SJSA1 (cell line): ENCODE data around the gene NPFFR1. TPM values are rescaled to one million over a fixed set of nuclear protein-coding genes. Genes with fewer than 3 reads are reported as not detected.

Source experiments
- total RNA-seq: library from RNA; depleted of rRNA; stranded (reverse); fragments of >200 nt; shearing (Covaris generic); gene quantifications from 2 replicates; pipeline ENCODE4 v1.2.3, GENCODE V29; 2014; rRNA removed

The NPFFR1 gene
- total RNA-seq, 1 experiment from 2014 or later, result not detected

Other genes with a start within 250 kb of the NPFFR1 start
- 42.5 and 45.5 TPM in 2 replicates for gene MACROH2A2, start 231.2 kb downstream of the NPFFR1 start, total RNA-seq
- 11.7 and 12.3 TPM in 2 replicates for gene AIFM2, start 151.2 kb downstream of the NPFFR1 start, total RNA-seq
- 6.7 and 7.7 TPM in 2 replicates for gene TYSND1, start 137.3 kb downstream of the NPFFR1 start, total RNA-seq
- gene SAR1A, start 113.5 kb downstream of the NPFFR1 start, total RNA-seq, result 131 and 171 TPM in 2 replicates
- gene PPA1, start 50.6 kb downstream of the NPFFR1 start, total RNA-seq, result 199 and 254 TPM in 2 replicates
- gene LRRC20, start 98.6 kb upstream of the NPFFR1 start, total RNA-seq, result 17.5 and 30.7 TPM in 2 replicates
- gene EIF4EBP2, start 120.1 kb upstream of the NPFFR1 start, total RNA-seq, result 30.3 and 42.4 TPM in 2 replicates
- gene NODAL, start 157.7 kb upstream of the NPFFR1 start, total RNA-seq, result not detected in 2 replicates
- gene PALD1, start 194.8 kb upstream of the NPFFR1 start, total RNA-seq, result not detected in 2 replicates